ENCODE measurements around the gene ENO2. TPM values are rescaled to one million over a fixed set of nuclear protein-coding genes. Genes with fewer than 3 reads are reported as not detected.

ENO2 gene
- total and polyA plus RNA-seq, 4 experiments from 2014 or later, result 28.4 to 190 (median 111) TPM

DNA sequence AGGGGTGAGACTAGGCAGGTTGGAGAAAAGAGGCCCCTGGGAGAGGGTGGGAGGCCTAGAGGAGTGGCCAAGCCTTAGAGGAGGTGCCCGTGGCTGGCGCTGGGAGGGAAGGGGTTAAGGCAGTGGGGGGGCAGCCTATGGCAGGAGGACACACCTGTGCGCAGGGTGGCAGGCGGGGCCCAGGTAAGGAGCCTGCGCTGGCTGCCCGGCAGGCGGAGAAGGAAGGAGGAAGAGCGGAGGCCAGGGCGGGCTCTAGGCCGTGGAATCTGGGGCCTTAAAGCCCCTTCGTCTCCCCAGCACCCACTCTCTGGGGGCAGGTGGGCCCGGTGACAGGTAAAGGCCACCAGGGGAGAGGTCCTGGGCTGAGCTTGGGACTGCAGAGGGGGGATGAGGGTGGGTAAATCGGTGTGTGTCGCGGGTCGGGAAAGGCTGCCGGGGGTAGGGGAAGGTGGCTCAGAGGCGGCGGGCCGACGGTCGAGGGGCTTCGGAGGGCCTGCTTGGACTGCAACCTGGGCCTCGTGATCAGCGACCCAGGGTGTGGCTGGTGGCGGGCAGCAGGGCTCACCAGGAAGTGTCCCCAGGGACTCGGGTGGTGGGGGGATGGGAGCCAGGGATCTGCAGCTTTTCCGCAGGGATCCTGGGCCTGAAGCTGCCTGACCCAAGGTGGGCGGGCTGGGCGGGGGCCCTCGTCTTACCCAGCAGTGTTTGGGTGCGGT lies 48.8 kb downstream of the ENO2 start:
- Histone ChIP-seq H3K27me3 (ENCODE audit: insufficient read depth, low read length) (no peaks in the 10 kb centered on the region), H3K4me3 (ENCODE audit: low read length in 2 of 2) (no peak overlapping the region), H3K4me1 (ENCODE audit: insufficient read depth, low read length) (peaks cover 68% of the 10 kb centered on the region), H3K27ac (ENCODE audit: low read depth, low read length) (peak overlapping the region; percentile 96), H3K9me3 (ENCODE audit: control insufficient read depth in 1 of 2, low read length in 2 of 2) (no peaks in the 10 kb centered on the region), H3K36me3 (ENCODE audit: insufficient read depth, low read length) (peaks cover 36% of the 10 kb centered on the region)
- H3K27me3 Mint-ChIP-seq, result no peaks in the 10 kb centered on the region
- ChIA-PET CTCF (ENCODE audit: partially characterized antibody) (interaction anchor here (1.0 to 13.5 kb wide), 9 partner anchors 9 to 146 kb away, joined by 3 to 774 read pairs (median 5); partner anchors contain the start of genes C12orf57, C1RL, PTPN6 and RNU7-1), POLR2A (ENCODE audit: partially characterized antibody) (interaction anchor here (1.1 to 13.5 kb wide), 6 partner anchors 17 to 111 kb away, joined by 3 to 1807 read pairs (median 30); partner anchors contain the start of genes ATN1, C12orf57, LPCAT3 and PTPN6)
- peaks cover 35 to 53% of the 10 kb centered on the region in 2 donors for H3K36me3 Mint-ChIP-seq
- H3K4me3 Mint-ChIP-seq, result no peak overlapping the region
- H3K4me1 Mint-ChIP-seq, result peaks cover 34 to 63% (median 48%) of the 10 kb centered on the region in 4 donors
- no peaks in the 10 kb centered on the region for H3K9me3 Mint-ChIP-seq
- intact Hi-C loops (cut with micrococcal nuclease), result no loop called here
- DNase-seq, result no peak
- H3K27ac Mint-ChIP-seq, result peak overlapping the region in 5 of 7 donors; percentile 13 to 99 (median 88)

DNA sequence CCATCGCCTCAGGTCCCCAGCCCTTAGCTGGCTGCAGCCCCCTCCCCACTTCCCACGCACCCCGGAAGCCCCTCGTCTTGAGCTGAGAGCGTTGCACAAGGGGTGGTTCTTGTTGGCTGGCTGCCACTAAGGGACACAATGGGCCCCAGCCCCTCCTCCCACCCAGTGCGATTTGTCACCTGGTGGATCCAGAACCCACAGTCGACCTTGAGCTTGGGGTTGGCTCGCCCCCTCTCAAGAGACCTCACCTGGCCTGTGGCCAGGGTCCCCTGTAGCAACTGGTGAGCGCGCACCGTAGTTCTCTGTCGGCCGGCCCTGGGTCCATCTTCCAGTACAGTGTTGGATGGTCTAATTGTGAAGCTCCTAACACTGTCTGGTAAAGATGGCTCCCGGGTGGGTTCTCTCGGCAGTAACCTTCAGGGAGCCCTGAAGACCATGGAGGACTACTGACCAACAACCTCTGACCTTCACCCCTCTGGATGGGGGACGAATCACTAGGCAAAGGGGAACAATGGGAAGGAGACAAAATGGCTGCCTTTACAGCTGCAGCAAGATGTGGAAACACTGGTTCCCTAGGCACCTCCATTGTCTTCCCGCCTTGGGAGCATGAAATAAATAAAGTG lies 49.5 kb downstream of the ENO2 start:
- Mint-ChIP-seq H3K36me3 (peaks cover 32 to 51% of the 10 kb centered on the region in 2 donors), H3K9me3 (no peaks in the 10 kb centered on the region), H3K4me1 (peaks cover 32 to 63% (median 46%) of the 10 kb centered on the region in 4 donors), H3K4me3 (peak overlapping the region in 2 of 8 donors; percentile 10 to 17), H3K27ac (peak overlapping the region in 6 of 7 donors; percentile 37 to 94 (median 71)), H3K27me3 (no peaks in the 10 kb centered on the region)
- Histone ChIP-seq H3K9me3 (ENCODE audit: control insufficient read depth in 1 of 2, low read length in 2 of 2) (no peaks in the 10 kb centered on the region), H3K4me3 (ENCODE audit: low read length in 2 of 2) (no peak overlapping the region), H3K4me1 (ENCODE audit: insufficient read depth, low read length) (peaks cover 68% of the 10 kb centered on the region), H3K36me3 (ENCODE audit: insufficient read depth, low read length) (peaks cover 43% of the 10 kb centered on the region), H3K27ac (ENCODE audit: low read depth, low read length) (peak overlapping the region; percentile 53), H3K27me3 (ENCODE audit: insufficient read depth, low read length) (no peaks in the 10 kb centered on the region)
- no peak for DNase-seq
- ChIA-PET CTCF (ENCODE audit: partially characterized antibody) (interaction anchor here (0.7 to 13.5 kb wide), 10 partner anchors 9 to 150 kb away, joined by 3 to 774 read pairs (median 4); partner anchors contain the start of genes C12orf57, C1RL, PTPN6 and RNU7-1), POLR2A (ENCODE audit: partially characterized antibody) (interaction anchor here (0.8 to 13.5 kb wide), 10 partner anchors 18 to 144 kb away, joined by 3 to 1807 read pairs (median 8); partner anchors contain the start of genes ATN1, C12orf57, ENO2 and LPCAT3)
- intact Hi-C loops (cut with micrococcal nuclease), result no loop called here

DNA sequence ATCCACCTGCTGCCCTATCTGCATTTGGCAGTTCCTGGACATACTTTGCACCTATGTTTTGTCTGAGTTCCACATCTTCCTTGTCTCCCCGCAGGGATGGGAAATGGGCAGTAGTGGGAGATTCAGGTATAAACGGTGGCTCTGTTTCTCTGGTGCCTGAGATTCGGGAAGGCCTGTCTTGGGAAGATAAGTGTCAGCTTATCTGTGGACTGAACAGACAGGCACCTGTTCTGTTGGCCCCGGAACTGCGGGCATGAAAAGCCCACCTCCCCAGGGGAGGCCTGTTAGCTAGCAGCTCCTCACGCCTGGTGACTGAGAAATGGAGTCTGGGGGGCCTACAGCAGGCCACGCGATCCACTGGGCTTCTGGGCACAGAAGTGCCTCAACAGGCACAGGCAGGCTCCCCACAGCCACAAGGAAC lies 50.2 kb downstream of the ENO2 start:
- POLR2A ChIA-PET (ENCODE audit: partially characterized antibody), result interaction anchor here (0.8 to 13.5 kb wide), 11 partner anchors 18 to 143 kb away, joined by 3 to 1807 read pairs (median 8); partner anchors contain the start of genes ATN1, C12orf57, ENO2 and LPCAT3
- Histone ChIP-seq H3K9me3 (ENCODE audit: control insufficient read depth in 1 of 2, low read length in 2 of 2) (no peaks in the 10 kb centered on the region), H3K4me3 (ENCODE audit: low read length in 2 of 2) (no peak overlapping the region), H3K36me3 (ENCODE audit: insufficient read depth, low read length) (peaks cover 47% of the 10 kb centered on the region), H3K27ac (ENCODE audit: low read depth, low read length) (peak overlapping the region; percentile 53), H3K27me3 (ENCODE audit: insufficient read depth, low read length) (no peaks in the 10 kb centered on the region), H3K4me1 (ENCODE audit: insufficient read depth, low read length) (peaks cover 68% of the 10 kb centered on the region)
- H3K4me3 Mint-ChIP-seq, result peak overlapping the region in 1 of 8 donors; percentile 39
- H3K9me3 Mint-ChIP-seq, result no peaks in the 10 kb centered on the region
- intact Hi-C loops (cut with micrococcal nuclease), result loop anchor here (1.0 kb wide), 3 partner anchors 20 to 95 kb away; partner anchors contain the start of gene C12orf57
- H3K4me1 Mint-ChIP-seq, result peaks cover 32 to 63% (median 46%) of the 10 kb centered on the region in 4 donors
- H3K27ac Mint-ChIP-seq, result peak overlapping the region; percentile 88 to 94 (median 93)
- H3K27me3 Mint-ChIP-seq, result no peaks in the 10 kb centered on the region
- peaks cover 32 to 50% of the 10 kb centered on the region in 2 donors for H3K36me3 Mint-ChIP-seq
- no peak for DNase-seq
- CTCF ChIA-PET (ENCODE audit: partially characterized antibody), result interaction anchor here (0.7 to 13.5 kb wide), 19 partner anchors 10 to 267 kb away, joined by 3 to 774 read pairs (median 4); partner anchors contain the start of genes C12orf57, C1RL, PTPN6 and RNU7-1

DNA sequence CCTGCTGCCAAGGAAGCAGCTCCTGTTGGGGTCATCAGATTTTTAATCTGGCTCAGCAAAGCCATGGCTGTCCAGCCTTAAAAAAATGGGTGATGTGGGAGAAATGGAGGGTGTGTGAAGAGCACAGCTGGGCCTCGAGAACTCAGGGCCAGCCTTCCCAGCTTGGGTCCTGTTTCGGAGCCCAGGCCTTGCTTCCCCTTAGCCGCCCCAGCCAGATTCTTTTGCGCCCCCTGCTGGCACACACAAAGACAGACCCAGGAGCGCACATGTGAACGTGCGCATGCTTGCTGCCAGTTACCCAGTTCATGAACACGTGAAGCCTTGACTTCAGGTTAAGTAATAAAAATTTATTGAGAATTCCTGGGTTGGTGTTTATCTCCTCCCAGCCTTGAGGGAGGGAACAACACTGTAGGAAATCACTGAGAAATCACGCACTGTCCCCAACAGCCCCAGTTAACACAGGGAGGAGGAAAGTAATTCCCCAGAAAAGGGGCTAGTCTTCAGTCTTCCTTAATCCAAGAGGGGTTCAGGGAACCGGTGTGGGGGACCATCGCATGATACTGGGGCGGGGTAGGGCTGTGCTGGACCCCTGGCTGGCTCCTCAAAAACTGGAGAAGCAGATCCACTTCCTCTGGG lies 50.8 kb downstream of the ENO2 start:
- Mint-ChIP-seq H3K27ac (peak overlapping the region; percentile 88 to 94 (median 93)), H3K36me3 (peaks cover 32 to 54% of the 10 kb centered on the region in 2 donors), H3K9me3 (no peaks in the 10 kb centered on the region), H3K4me3 (peak overlapping the region in 1 of 8 donors; percentile 39), H3K27me3 (no peaks in the 10 kb centered on the region), H3K4me1 (peaks cover 32 to 63% (median 47%) of the 10 kb centered on the region in 4 donors)
- Histone ChIP-seq H3K9me3 (ENCODE audit: control insufficient read depth in 1 of 2, low read length in 2 of 2) (no peaks in the 10 kb centered on the region), H3K4me1 (ENCODE audit: insufficient read depth, low read length) (peaks cover 68% of the 10 kb centered on the region), H3K36me3 (ENCODE audit: insufficient read depth, low read length) (peaks cover 45% of the 10 kb centered on the region), H3K4me3 (ENCODE audit: low read length in 2 of 2) (no peak overlapping the region), H3K27me3 (ENCODE audit: insufficient read depth, low read length) (no peaks in the 10 kb centered on the region), H3K27ac (ENCODE audit: low read depth, low read length) (peak overlapping the region; percentile 53)
- peak; percentile 85 to 87 (median 85) for DNase-seq
- intact Hi-C loops (cut with micrococcal nuclease), result loop anchor here (1.0 kb wide), 3 partner anchors 21 to 96 kb away; partner anchors contain the start of gene C12orf57
- ChIA-PET POLR2A (ENCODE audit: partially characterized antibody) (interaction anchor here (0.8 to 13.5 kb wide), 9 partner anchors 19 to 143 kb away, joined by 3 to 1807 read pairs (median 9); partner anchors contain the start of genes ATN1, C12orf57, ENO2 and LPCAT3), CTCF (ENCODE audit: partially characterized antibody) (interaction anchor here (0.7 to 13.5 kb wide), 18 partner anchors 10 to 267 kb away, joined by 3 to 774 read pairs (median 4); partner anchors contain the start of genes C12orf57, PTPN6, RNU7-1 and SPSB2)

DNA sequence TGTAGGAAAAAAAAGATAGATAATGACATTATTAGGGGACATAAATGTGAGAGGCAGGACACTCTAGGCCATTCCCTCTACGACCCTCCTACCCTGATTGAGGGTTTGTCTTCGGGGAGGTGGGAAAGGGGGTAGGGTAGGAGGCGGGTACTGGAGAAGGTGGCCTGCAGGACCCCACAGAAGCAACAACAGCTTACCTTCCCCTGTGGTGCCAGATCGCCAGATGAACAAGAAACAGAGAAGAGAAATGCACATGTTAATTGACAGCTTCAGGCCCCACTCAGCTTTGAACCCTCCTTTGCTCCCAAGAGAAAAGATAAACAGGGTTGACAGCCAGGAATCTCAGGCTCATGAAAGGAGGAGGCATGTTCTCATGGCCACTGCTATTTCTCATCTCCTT lies 51.3 kb downstream of the ENO2 start:
- Mint-ChIP-seq H3K27ac (peak overlapping the region; percentile 88 to 94 (median 93)), H3K4me3 (no peak overlapping the region), H3K27me3 (no peaks in the 10 kb centered on the region), H3K36me3 (peaks cover 32 to 55% of the 10 kb centered on the region in 2 donors), H3K4me1 (peaks cover 27 to 60% (median 44%) of the 10 kb centered on the region in 4 donors), H3K9me3 (no peaks in the 10 kb centered on the region)
- Histone ChIP-seq H3K4me3 (ENCODE audit: low read length in 2 of 2) (no peak overlapping the region), H3K27ac (ENCODE audit: low read depth, low read length) (peak overlapping the region; percentile 53), H3K4me1 (ENCODE audit: insufficient read depth, low read length) (peaks cover 63% of the 10 kb centered on the region), H3K9me3 (ENCODE audit: control insufficient read depth in 1 of 2, low read length in 2 of 2) (no peaks in the 10 kb centered on the region), H3K27me3 (ENCODE audit: insufficient read depth, low read length) (no peaks in the 10 kb centered on the region), H3K36me3 (ENCODE audit: insufficient read depth, low read length) (peaks cover 40% of the 10 kb centered on the region)
- ChIA-PET POLR2A (ENCODE audit: partially characterized antibody) (interaction anchor here (1.3 to 13.5 kb wide), 4 partner anchors 20 to 96 kb away, joined by 3 to 1807 read pairs (median 48); partner anchors contain the start of genes ATN1, C12orf57, PTPN6 and RNU7-1), CTCF (ENCODE audit: partially characterized antibody) (interaction anchor here (0.9 to 13.5 kb wide), 7 partner anchors 9 to 268 kb away, joined by 3 to 774 read pairs (median 5); partner anchors contain the start of genes C12orf57, PTPN6 and RNU7-1)
- DNase-seq, result no peak
- intact Hi-C loops (cut with micrococcal nuclease), result loop anchor here (1.0 kb wide), 3 partner anchors 21 to 96 kb away; partner anchors contain the start of gene C12orf57

DNA sequence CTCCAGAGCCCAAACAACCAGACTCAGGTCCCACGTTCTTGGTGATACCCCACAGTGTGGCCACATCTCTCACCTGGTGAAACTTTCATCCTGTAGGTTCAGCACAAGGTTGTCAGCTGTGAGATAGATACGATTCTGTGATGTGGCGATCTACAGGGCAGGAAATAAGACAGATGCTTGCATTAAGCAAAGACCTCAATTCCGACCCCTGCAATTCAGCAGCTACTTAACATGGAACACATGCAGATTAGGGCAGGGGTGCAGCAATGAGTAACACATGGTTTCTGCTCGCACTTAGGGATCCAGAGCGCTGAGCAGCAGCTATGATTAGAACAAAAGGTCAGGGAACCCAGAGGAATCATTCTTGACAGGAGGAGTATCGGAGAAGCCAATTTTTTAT lies 52.0 kb downstream of the ENO2 start:
- H3K9me3 ChIP-seq (ENCODE audit: control insufficient read depth in 1 of 2, low read length in 2 of 2), result no peaks in the 10 kb centered on the region
- intact Hi-C loops (cut with micrococcal nuclease), result no loop called here
- no peak for DNase-seq
- Mint-ChIP-seq H3K4me1 (peaks cover 24 to 58% (median 42%) of the 10 kb centered on the region in 4 donors), H3K9me3 (no peaks in the 10 kb centered on the region), H3K36me3 (peaks cover 29 to 52% of the 10 kb centered on the region in 2 donors), H3K27ac (peak overlapping the region in 6 of 7 donors; percentile 36 to 93 (median 62)), H3K27me3 (no peaks in the 10 kb centered on the region), H3K4me3 (peak overlapping the region in 1 of 8 donors; percentile 25)
- no peak overlapping the region for H3K27ac ChIP-seq (ENCODE audit: low read depth, low read length)
- H3K27me3 ChIP-seq (ENCODE audit: insufficient read depth, low read length), result no peaks in the 10 kb centered on the region
- H3K36me3 ChIP-seq (ENCODE audit: insufficient read depth, low read length), result peaks cover 40% of the 10 kb centered on the region
- peaks cover 57% of the 10 kb centered on the region for H3K4me1 ChIP-seq (ENCODE audit: insufficient read depth, low read length)
- CTCF ChIA-PET (ENCODE audit: partially characterized antibody), result interaction anchor here (0.9 to 13.5 kb wide), 7 partner anchors 9 to 94 kb away, joined by 3 to 774 read pairs (median 4); partner anchors contain the start of genes C12orf57, PTPN6 and RNU7-1
- POLR2A ChIA-PET (ENCODE audit: partially characterized antibody), result interaction anchor here (1.3 to 13.5 kb wide), 3 partner anchors 20 to 94 kb away, joined by 3 to 1807 read pairs (median 86); partner anchors contain the start of genes ATN1, C12orf57, PTPN6 and RNU7-1
- H3K4me3 ChIP-seq (ENCODE audit: low read length in 2 of 2), result no peak overlapping the region
